ENCODE measurements around the gene PIN1.

PIN1 gene

GRCh38 chr19:9891609-9892373, 56.7 kb downstream of the PIN1 start:
- no peak for DNase-seq

All from inflammatory macrophage treated with lipopolysaccharide for 4 hours (primary cell).